Dorsolateral prefrontal cortex (tissue), 118 donors: ENCODE measurements around the gene OLFM1. TPM values are rescaled to one million over a fixed set of nuclear protein-coding genes. Genes with fewer than 3 reads are reported as not detected.

Experiments
- total RNA-seq, 120 experiments: library from RNA; stranded (reverse); gene quantifications; one replicate each; pipeline versions ENCODE4 v1.2.3 to v1.2.4, GENCODE V29; 2022

OLFM1 gene
- total RNA-seq, 120 experiments from 2014 or later: 171 to 1,128 (median 638) TPM

Other genes with a start within 250 kb of the OLFM1 start
- gene FCN2, start 206.9 kb upstream of the OLFM1 start, total RNA-seq: 1 to 10 TPM in 1 of 120 experiments, under 1 TPM in 10, not detected in 109; 0.50 to 2.7 (median 0.63) TPM
- 10 to 100 TPM in 2 of 120 experiments, 1 to 10 TPM in 48, under 1 TPM in 55, not detected in 15; 0.12 to 13.4 (median 0.91) TPM for gene FCN1, start 169.8 kb upstream of the OLFM1 start, total RNA-seq